Suprapubic skin (tissue), 4 donors: Measurements from ENCODE around the gene SHOC1. TPM values are rescaled to one million over a fixed set of nuclear protein-coding genes. Genes with fewer than 3 reads are reported as not detected.
"Not testable (repeated sequence)": the region's sequence is repeated elsewhere in the genome, so short reads cannot be mapped to it uniquely, and the experiment has no call there.

Experiments used
- DNase-seq, 2 donors: peaks; one replicate each; pipeline ENCODE4 v3.0.0-alpha.2; 2019; ENCODE audit warnings: low spot score in 2 of 2
- H3K27ac ChIP-seq: fragments of 200-600 bp; sonication (generic); one replicate; pipeline ENCODE4 v1.5.1; 2019
- H3K27me3 ChIP-seq: fragments of 200-600 bp; sonication (generic); one replicate; pipeline ENCODE4 v1.5.1; 2019
- H3K36me3 ChIP-seq: fragments of 200-600 bp; sonication (generic); one replicate; pipeline ENCODE4 v1.5.1; 2019
- H3K4me1 ChIP-seq: fragments of 200-600 bp; sonication (generic); one replicate; pipeline ENCODE4 v1.5.1; 2019
- H3K4me3 ChIP-seq: fragments of 200-600 bp; sonication (generic); one replicate; pipeline ENCODE4 v1.5.1; 2019; ENCODE audit warnings: mild to moderate bottlenecking
- H3K9me3 ChIP-seq: fragments of 200-600 bp; sonication (generic); one replicate; pipeline ENCODE4 v1.5.1; 2019
- EP300 ChIP-seq: sonication (generic); formaldehyde crosslinking; IDR thresholded peaks from one replicate; pipeline ENCODE4 v1.6.1; 2017; ENCODE audit warnings: antibody characterized with exemption
- POLR2A ChIP-seq, 2 donors: fragments of 450-650 bp; IDR thresholded peaks; one replicate each; pipeline ENCODE4 v1.6.1; 2017; ENCODE audit warnings: antibody characterized with exemption in 2 of 2, mild to moderate bottlenecking in 2 of 2, moderate library complexity in 2 of 2
- POLR2AphosphoS5 ChIP-seq, 3 donors: sonication (generic); formaldehyde crosslinking; IDR thresholded peaks; one replicate each; pipeline ENCODE4 v1.6.1; 2017; ENCODE audit warnings: antibody characterized with exemption in 3 of 3
- WGBS: methylation state at CpG from one replicate; pipeline ENCODE4 v1.1.5; 2018; 5-methylcytosine and 5-hydroxymethylcytosine counted together
- total RNA-seq, 4 donors: library from RNA; depleted of rRNA; stranded (reverse); fragments of >200 nt; gene quantifications; one replicate each; pipeline ENCODE4 v1.1.0, GENCODE V29; 2016
- TF ChIP-seq, protein P1 (sequence below), 2 donors: fragments of 200-600 bp in 1 of 2; fragments of 450-650 bp in 1 of 2; sonication (generic) in 1 of 2; IDR thresholded peaks; one replicate each; pipeline ENCODE4 v1.5.1; 2016 to 2019; ENCODE audit warnings: antibody characterized with exemption in 2 of 2, mild to moderate bottlenecking in 1 of 2, moderate library complexity in 1 of 2

The SHOC1 gene
- total RNA-seq, 4 donors from 2014 or later = 0.56 to 1.2 (median 0.98) TPM

DNA sequence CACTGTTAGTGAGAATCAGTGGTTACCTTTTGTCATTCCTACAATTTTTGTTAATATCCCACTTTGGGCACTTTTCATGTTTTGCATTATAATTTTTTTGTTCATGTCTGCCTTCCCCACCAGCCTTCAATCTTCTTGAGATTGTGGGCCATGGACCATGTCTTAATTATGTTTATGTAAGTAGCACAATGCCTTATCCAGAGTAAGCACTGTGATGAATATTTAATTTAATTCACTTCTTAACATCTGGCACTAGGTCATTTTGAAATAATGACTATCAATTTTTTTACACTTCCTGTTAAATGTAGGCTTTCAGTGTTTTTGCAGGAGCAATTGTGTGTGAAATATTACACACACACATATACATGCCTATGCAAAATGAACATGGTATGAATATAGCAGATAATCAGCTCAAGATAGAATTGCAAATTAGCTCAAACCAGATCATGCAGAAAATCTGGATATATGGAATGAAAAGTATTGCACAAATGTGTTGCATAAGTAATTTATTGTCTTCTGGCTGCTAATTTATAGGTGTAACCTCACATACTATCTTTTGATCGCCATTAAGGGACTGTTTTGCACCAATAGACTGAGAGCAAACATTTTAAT, 5.3 kb upstream of the SHOC1 start:
- no peak for TF ChIP-seq POLR2A (IDR thresholded peaks at IDR 0.05)
- no peak for TF ChIP-seq EP300
- TF ChIP-seq POLR2AphosphoS5 (IDR thresholded peaks at IDR 0.05) = no peak
- TF ChIP-seq, protein P1, sequence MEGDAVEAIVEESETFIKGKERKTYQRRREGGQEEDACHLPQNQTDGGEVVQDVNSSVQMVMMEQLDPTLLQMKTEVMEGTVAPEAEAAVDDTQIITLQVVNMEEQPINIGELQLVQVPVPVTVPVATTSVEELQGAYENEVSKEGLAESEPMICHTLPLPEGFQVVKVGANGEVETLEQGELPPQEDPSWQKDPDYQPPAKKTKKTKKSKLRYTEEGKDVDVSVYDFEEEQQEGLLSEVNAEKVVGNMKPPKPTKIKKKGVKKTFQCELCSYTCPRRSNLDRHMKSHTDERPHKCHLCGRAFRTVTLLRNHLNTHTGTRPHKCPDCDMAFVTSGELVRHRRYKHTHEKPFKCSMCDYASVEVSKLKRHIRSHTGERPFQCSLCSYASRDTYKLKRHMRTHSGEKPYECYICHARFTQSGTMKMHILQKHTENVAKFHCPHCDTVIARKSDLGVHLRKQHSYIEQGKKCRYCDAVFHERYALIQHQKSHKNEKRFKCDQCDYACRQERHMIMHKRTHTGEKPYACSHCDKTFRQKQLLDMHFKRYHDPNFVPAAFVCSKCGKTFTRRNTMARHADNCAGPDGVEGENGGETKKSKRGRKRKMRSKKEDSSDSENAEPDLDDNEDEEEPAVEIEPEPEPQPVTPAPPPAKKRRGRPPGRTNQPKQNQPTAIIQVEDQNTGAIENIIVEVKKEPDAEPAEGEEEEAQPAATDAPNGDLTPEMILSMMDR (IDR thresholded peaks at IDR 0.05) = no peak
- Histone ChIP-seq H3K36me3 (no peaks in the 10 kb centered on the region), H3K4me1 (peaks cover 8% of the 10 kb centered on the region), H3K4me3 (no peak overlapping the region), H3K27me3 (no peaks in the 10 kb centered on the region), H3K27ac (peak overlapping the region; percentile 26), H3K9me3 (no peaks in the 10 kb centered on the region)
- DNase-seq = no peak
- WGBS = 48% methylated on average over 1 of the region's 1 CpG

DNA sequence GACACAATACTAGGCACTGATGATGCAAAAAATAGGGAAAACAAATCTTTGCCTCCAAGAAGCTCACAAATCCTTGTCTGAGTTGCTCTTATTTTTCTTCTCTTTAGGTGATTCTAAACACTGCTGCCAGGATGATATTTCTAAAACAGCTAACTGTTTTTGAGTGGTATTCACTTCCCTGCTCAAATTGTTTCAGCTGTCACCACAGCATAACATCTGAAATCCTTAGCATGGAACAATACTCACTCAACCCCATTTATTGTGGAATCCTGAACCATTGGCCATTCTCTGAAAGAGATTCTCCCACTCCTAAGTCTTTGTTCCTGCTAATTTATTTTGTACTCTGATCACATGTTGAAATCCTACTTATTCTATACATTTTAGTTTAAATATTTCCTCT, 4.8 kb upstream of the SHOC1 start:
- Histone ChIP-seq H3K9me3 (no peaks in the 10 kb centered on the region), H3K27ac (no peak overlapping the region)
- DNase-seq = no peak

DNA sequence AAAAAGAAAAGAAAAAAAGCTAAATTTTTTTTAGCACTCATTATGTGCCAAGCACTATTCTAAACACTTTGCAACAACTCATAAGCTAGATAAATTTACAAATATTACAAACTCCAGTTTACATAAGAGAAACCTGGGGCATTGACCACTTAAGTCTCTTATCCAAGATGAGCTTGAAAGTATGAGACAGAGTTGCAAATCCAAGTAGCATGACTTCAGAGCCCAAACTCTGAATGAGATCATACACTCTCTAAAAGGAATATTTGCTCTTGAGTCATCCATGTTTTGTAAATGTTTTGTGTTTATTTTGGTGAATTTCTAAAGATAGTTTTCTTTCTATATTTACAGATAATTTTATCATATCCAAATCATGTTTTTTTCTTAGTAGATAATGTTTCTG, 4.0 kb upstream of the SHOC1 start:
- Histone ChIP-seq H3K4me3 (no peak overlapping the region), H3K36me3 (no peaks in the 10 kb centered on the region), H3K27ac (no peak overlapping the region), H3K9me3 (no peaks in the 10 kb centered on the region), H3K4me1 (peaks cover 4% of the 10 kb centered on the region), H3K27me3 (no peaks in the 10 kb centered on the region)
- DNase-seq = no peak
- TF ChIP-seq POLR2A (IDR thresholded peaks at IDR 0.05) (no peak), POLR2AphosphoS5 (IDR thresholded peaks at IDR 0.05) (no peak), EP300 (no peak)
- TF ChIP-seq, protein P1 (IDR thresholded peaks at IDR 0.05) = no peak

More for the DNA sequence above, 4.8 kb upstream of the SHOC1 start:
- no peak for TF ChIP-seq POLR2A (IDR thresholded peaks at IDR 0.05)
- no peak for TF ChIP-seq POLR2AphosphoS5 (IDR thresholded peaks at IDR 0.05)
- TF ChIP-seq, protein P1 (IDR thresholded peaks at IDR 0.05) = no peak
- TF ChIP-seq EP300 = no peak
- Histone ChIP-seq H3K27me3 (no peaks in the 10 kb centered on the region), H3K4me3 (no peak overlapping the region), H3K36me3 (no peaks in the 10 kb centered on the region), H3K4me1 (peaks cover 4% of the 10 kb centered on the region)

DNA sequence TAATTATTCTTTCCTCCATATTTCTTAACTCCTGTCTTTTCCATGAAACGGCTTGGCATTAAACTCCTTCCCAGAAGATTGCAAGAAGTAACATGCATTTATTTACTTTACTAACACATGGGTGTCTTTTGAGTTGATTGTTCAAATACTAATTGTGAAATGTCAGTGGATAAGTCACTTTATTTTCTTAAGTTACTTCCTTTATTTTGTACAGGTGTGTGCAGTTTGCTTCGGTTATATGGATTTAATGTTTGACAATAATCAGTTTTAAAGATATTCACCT, 761 bp upstream of the SHOC1 start:
- Histone ChIP-seq H3K27me3 (no peaks in the 10 kb centered on the region), H3K4me3 (no peak overlapping the region), H3K27ac (no peak overlapping the region), H3K4me1 (peaks cover 4% of the 10 kb centered on the region), H3K36me3 (no peaks in the 10 kb centered on the region), H3K9me3 (no peaks in the 10 kb centered on the region)
- 75% methylated on average over 2 of the region's 2 CpGs for WGBS
- no peak for DNase-seq
- TF ChIP-seq POLR2A (IDR thresholded peaks at IDR 0.05) = no peak
- TF ChIP-seq, protein P1 (IDR thresholded peaks at IDR 0.05) = no peak

DNA sequence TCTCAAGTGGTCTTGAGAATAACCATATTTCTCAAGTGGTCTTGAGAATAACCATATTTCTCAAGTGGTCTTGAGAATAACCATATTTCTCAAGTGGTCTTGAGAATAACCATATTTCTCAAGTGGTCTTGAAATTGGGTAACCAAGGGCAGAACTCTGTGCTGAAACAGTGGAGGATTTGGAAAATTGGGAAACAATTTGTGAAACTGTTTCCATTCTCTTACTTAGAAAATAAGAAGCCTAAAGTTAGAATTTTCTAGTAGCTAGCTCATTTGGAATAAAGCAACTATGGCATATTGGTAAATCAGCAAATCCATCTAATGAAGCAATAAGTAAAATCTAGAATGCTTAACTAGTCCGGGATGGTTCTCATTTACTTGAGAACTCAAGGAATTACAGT, 2.9 kb downstream of the SHOC1 start:
- DNase-seq, H3K4me3 ChIP-seq, H3K27ac ChIP-seq, H3K4me1 ChIP-seq, H3K27me3 ChIP-seq, H3K9me3 ChIP-seq, H3K36me3 ChIP-seq: not testable (repeated sequence)
- WGBS = 95% methylated on average over 1 of the region's 1 CpG

DNA sequence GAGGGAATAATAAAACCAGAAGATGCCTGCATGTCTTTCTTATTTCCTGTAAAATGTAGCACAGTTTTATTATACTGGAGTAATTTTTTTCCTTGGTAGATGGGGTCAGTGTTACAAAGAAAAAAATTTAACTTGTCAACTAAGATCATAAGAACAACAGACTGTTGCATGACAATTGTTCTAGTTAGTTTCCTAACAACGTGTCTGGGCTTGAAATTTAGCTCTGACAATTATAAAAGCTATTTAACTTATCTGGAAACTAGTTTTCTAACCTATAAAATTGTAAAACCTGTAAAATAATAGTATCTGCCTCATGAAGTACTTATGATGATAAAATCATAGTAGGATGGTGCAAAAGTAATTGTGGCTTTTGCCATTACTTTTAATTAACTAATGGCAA, 4.9 kb downstream of the SHOC1 start:
- Histone ChIP-seq H3K9me3 (no peaks in the 10 kb centered on the region), H3K27ac (no peak overlapping the region), H3K4me1 (no peaks in the 10 kb centered on the region), H3K36me3 (no peaks in the 10 kb centered on the region), H3K4me3 (no peak overlapping the region), H3K27me3 (no peaks in the 10 kb centered on the region)
- WGBS = 73% methylated on average over 1 of the region's 1 CpG
- DNase-seq = no peak
- TF ChIP-seq EP300 = no peak
- TF ChIP-seq, protein P1 (IDR thresholded peaks at IDR 0.05) = no peak
- no peak for TF ChIP-seq POLR2AphosphoS5 (IDR thresholded peaks at IDR 0.05)
- TF ChIP-seq POLR2A (IDR thresholded peaks at IDR 0.05) = no peak
